IgD-negative memory B cell (primary cell): Measurements from ENCODE around the gene TMEM125. TPM values are rescaled to one million over a fixed set of nuclear protein-coding genes. Genes with fewer than 3 reads are reported as not detected.

Source experiments
- H3K27ac Mint-ChIP-seq, 3 donors: one replicate each; pipeline ENCODE4 v1.8.0; 2020 to 2022; ENCODE audit warnings: mild to moderate bottlenecking in 3 of 3, mixed read lengths in 3 of 3, moderate library complexity in 1 of 3
- H3K27me3 Mint-ChIP-seq: one replicate; pipeline ENCODE4 v1.8.0; 2021; ENCODE audit warnings: mixed read lengths
- H3K36me3 Mint-ChIP-seq: one replicate; pipeline ENCODE4 v1.8.0; 2020; ENCODE audit warnings: mild to moderate bottlenecking, mixed read lengths
- H3K4me1 Mint-ChIP-seq, 3 donors: one replicate each; pipeline ENCODE4 v1.8.0; 2020 to 2022; ENCODE audit warnings: mixed read lengths in 3 of 3, mild to moderate bottlenecking in 1 of 3
- H3K4me3 Mint-ChIP-seq, 4 donors: one replicate each; pipeline ENCODE4 v1.8.0; 2020 to 2022; ENCODE audit warnings: mild to moderate bottlenecking in 4 of 4, mixed read lengths in 4 of 4, moderate library complexity in 3 of 4
- H3K9me3 Mint-ChIP-seq, 3 donors: one replicate each; pipeline ENCODE4 v1.8.0; 2020 to 2021; ENCODE audit warnings: mixed read lengths in 3 of 3, mild to moderate bottlenecking in 1 of 3
- polyA plus RNA-seq: library from polyadenylated mRNA; unstranded; fragments of 300-500 nt; fragmentation: Illumina TruSeq; gene quantifications from one replicate; pipeline ENCODE4 v1.2.3, GENCODE V29; 2021

TMEM125 gene
- polyA plus RNA-seq, 1 donor from 2014 or later, result not detected

GRCh38 chr1:43256675-43257570 lies 12.9 kb upstream of the TMEM125 start:
- no peak overlapping the region for H3K27ac Mint-ChIP-seq

GRCh38 chr1:43258370-43258769 lies 11.4 kb upstream of the TMEM125 start:
- Mint-ChIP-seq H3K27me3 (peaks cover 5% of the 10 kb centered on the region), H3K27ac (no peak overlapping the region), H3K4me1 (no peaks in the 10 kb centered on the region), H3K4me3 (no peak overlapping the region), H3K9me3 (peaks cover 0 to 13% (median 4%) of the 10 kb centered on the region in 3 donors), H3K36me3 (peaks cover 3% of the 10 kb centered on the region)

More at GRCh38 chr1:43256675-43257570, 12.9 kb upstream of the TMEM125 start:
- H3K4me3 Mint-ChIP-seq, result no peak overlapping the region
- no peaks in the 10 kb centered on the region for H3K4me1 Mint-ChIP-seq
- H3K27me3 Mint-ChIP-seq, result peaks cover 5% of the 10 kb centered on the region
- peaks cover 0 to 7% (median 0%) of the 10 kb centered on the region in 3 donors for H3K9me3 Mint-ChIP-seq
- peaks cover 3% of the 10 kb centered on the region for H3K36me3 Mint-ChIP-seq

GRCh38 chr1:43265431-43265830 lies 4.4 kb upstream of the TMEM125 start:
- H3K27me3 Mint-ChIP-seq, result peaks cover 9% of the 10 kb centered on the region
- peaks cover 0 to under 1% (median 0%) of the 10 kb centered on the region in 3 donors for H3K4me1 Mint-ChIP-seq
- peaks cover 3% of the 10 kb centered on the region for H3K36me3 Mint-ChIP-seq
- H3K27ac Mint-ChIP-seq, result no peak overlapping the region
- H3K9me3 Mint-ChIP-seq, result peaks cover 0 to 9% (median 9%) of the 10 kb centered on the region in 3 donors
- H3K4me3 Mint-ChIP-seq, result no peak overlapping the region

GRCh38 chr1:43266881-43267280 lies 2.9 kb upstream of the TMEM125 start:
- peaks cover 0 to 11% (median 9%) of the 10 kb centered on the region in 3 donors for H3K9me3 Mint-ChIP-seq
- peaks cover 3% of the 10 kb centered on the region for H3K36me3 Mint-ChIP-seq
- peaks cover 21% of the 10 kb centered on the region for H3K27me3 Mint-ChIP-seq
- H3K4me3 Mint-ChIP-seq, result no peak overlapping the region
- H3K4me1 Mint-ChIP-seq, result peaks cover 0 to 6% (median 2%) of the 10 kb centered on the region in 3 donors
- no peak overlapping the region for H3K27ac Mint-ChIP-seq

GRCh38 chr1:43267291-43267805 lies 2.4 kb upstream of the TMEM125 start:
- peaks cover 0 to 11% (median 9%) of the 10 kb centered on the region in 3 donors for H3K9me3 Mint-ChIP-seq
- peaks cover 0 to 6% (median 2%) of the 10 kb centered on the region in 3 donors for H3K4me1 Mint-ChIP-seq
- H3K36me3 Mint-ChIP-seq, result peaks cover 3% of the 10 kb centered on the region
- H3K4me3 Mint-ChIP-seq, result no peak overlapping the region
- peaks cover 21% of the 10 kb centered on the region for H3K27me3 Mint-ChIP-seq
- no peak overlapping the region for H3K27ac Mint-ChIP-seq

- peaks cover 0 to 6% (median 2%) of the 10 kb centered on the region in 3 donors for H3K4me1 Mint-ChIP-seq
- no peak overlapping the region for H3K4me3 Mint-ChIP-seq
- H3K36me3 Mint-ChIP-seq, result peaks cover 3% of the 10 kb centered on the region
- no peak overlapping the region for H3K27ac Mint-ChIP-seq
- H3K9me3 Mint-ChIP-seq, result peaks cover 0 to 5% (median 5%) of the 10 kb centered on the region in 3 donors
- peaks cover 21% of the 10 kb centered on the region for H3K27me3 Mint-ChIP-seq
These were observed 1.9 kb upstream of the TMEM125 start for GRCh38 chr1:43267818-43268425.

GRCh38 chr1:43270421-43271095 lies 775 bp downstream of the TMEM125 start:
- Mint-ChIP-seq H3K36me3 (no peaks in the 10 kb centered on the region), H3K4me3 (peak overlapping the region in 3 of 4 donors; percentile 52 to 87 (median 83)), H3K27me3 (peaks cover 21% of the 10 kb centered on the region), H3K27ac (no peak overlapping the region), H3K9me3 (peaks cover 0 to 2% (median 0%) of the 10 kb centered on the region in 3 donors), H3K4me1 (peaks cover 0 to 14% (median 7%) of the 10 kb centered on the region in 3 donors)

GRCh38 chr1:43271186-43272118 lies 1.7 kb downstream of the TMEM125 start:
- H3K9me3 Mint-ChIP-seq, result peaks cover 0 to 2% (median 0%) of the 10 kb centered on the region in 3 donors
- H3K27ac Mint-ChIP-seq, result peak overlapping the region in 1 of 3 donors; percentile 28
- H3K27me3 Mint-ChIP-seq, result peaks cover 23% of the 10 kb centered on the region
- no peaks in the 10 kb centered on the region for H3K36me3 Mint-ChIP-seq
- H3K4me3 Mint-ChIP-seq, result peak overlapping the region in 3 of 4 donors; percentile 51 to 87 (median 83)
- H3K4me1 Mint-ChIP-seq, result peaks cover 0 to 14% (median 7%) of the 10 kb centered on the region in 3 donors

GRCh38 chr1:43272161-43272560 lies 2.4 kb downstream of the TMEM125 start:
- Mint-ChIP-seq H3K36me3 (no peaks in the 10 kb centered on the region), H3K27me3 (peaks cover 21% of the 10 kb centered on the region), H3K4me3 (no peak overlapping the region), H3K4me1 (peaks cover 0 to 14% (median 7%) of the 10 kb centered on the region in 3 donors), H3K9me3 (peaks cover 0 to 2% (median 0%) of the 10 kb centered on the region in 3 donors), H3K27ac (no peak overlapping the region)

GRCh38 chr1:43272576-43273571 lies 3.1 kb downstream of the TMEM125 start:
- Mint-ChIP-seq H3K9me3 (peaks cover 0 to 2% (median 0%) of the 10 kb centered on the region in 3 donors), H3K4me3 (peak overlapping the region in 1 of 4 donors; percentile 35), H3K27ac (no peak overlapping the region), H3K27me3 (peaks cover 23% of the 10 kb centered on the region), H3K36me3 (no peaks in the 10 kb centered on the region), H3K4me1 (peaks cover 0 to 14% (median 7%) of the 10 kb centered on the region in 3 donors)

GRCh38 chr1:43273708-43274107 lies 3.9 kb downstream of the TMEM125 start:
- H3K9me3 Mint-ChIP-seq, result peaks cover 0 to 2% (median 0%) of the 10 kb centered on the region in 3 donors
- no peak overlapping the region for H3K27ac Mint-ChIP-seq
- no peak overlapping the region for H3K4me3 Mint-ChIP-seq
- peaks cover 23% of the 10 kb centered on the region for H3K27me3 Mint-ChIP-seq
- peaks cover 0 to 14% (median 7%) of the 10 kb centered on the region in 3 donors for H3K4me1 Mint-ChIP-seq
- H3K36me3 Mint-ChIP-seq, result no peaks in the 10 kb centered on the region

- Mint-ChIP-seq H3K4me3 (peak overlapping the region in 2 of 4 donors; percentile 45 to 71), H3K36me3 (no peaks in the 10 kb centered on the region), H3K27me3 (peaks cover 22% of the 10 kb centered on the region), H3K4me1 (peaks cover 0 to 14% (median 7%) of the 10 kb centered on the region in 3 donors), H3K9me3 (peaks cover 0 to 2% (median 0%) of the 10 kb centered on the region in 3 donors), H3K27ac (no peak overlapping the region)
These were observed 4.5 kb downstream of the TMEM125 start for GRCh38 chr1:43274125-43274803.
